ENCODE measurements around the gene ERH. TPM values are rescaled to one million over a fixed set of nuclear protein-coding genes. Genes with fewer than 3 reads are reported as not detected.

The ERH gene
- total and polyA plus RNA-seq, 2 donors (not counting 3 experiments of a cell fraction or from before 2014, with no cell fraction given) = 157 to 263 TPM

- H3K27me3 ChIP-seq (ENCODE audit: control insufficient read depth in 2 of 2, insufficient read depth in 2 of 2, low read length in 2 of 2) = no peaks in the 10 kb centered on the region
- no peaks in the 10 kb centered on the region for H3K4me1 ChIP-seq (ENCODE audit: control insufficient read depth, extremely low read depth, insufficient read depth, low read length)
- H4K20me1 ChIP-seq (replicated peaks; ENCODE audit: control insufficient read depth, extremely low read depth, insufficient read depth, low read length) = peaks cover 19% of the 10 kb centered on the region
- ChIA-PET CTCF (no interaction called here), POLR2A (no interaction called here)
- H2AFZ ChIP-seq (ENCODE audit: low read depth, low read length) = no peak overlapping the region
- no peak for TF ChIP-seq FOS (IDR thresholded peaks at IDR 0.05; ENCODE audit: borderline replicate concordance, insufficient read depth, low read length)
- TF ChIP-seq POLR2A (IDR thresholded peaks at IDR 0.05; ENCODE audit: low read depth, low read length) = no peak
- TF ChIP-seq JUN (IDR thresholded peaks at IDR 0.05; ENCODE audit: borderline replicate concordance, insufficient read depth, insufficient read length, low read depth) = no peak
- no peak for TF ChIP-seq POLR2AphosphoS5 (IDR thresholded peaks at IDR 0.05; ENCODE audit: insufficient read depth, low read depth, low read length)
- no peak for TF ChIP-seq MYC (IDR thresholded peaks at IDR 0.05; ENCODE audit: low read depth, low read length)
- TF ChIP-seq CTCF (IDR thresholded peaks at IDR 0.05; ENCODE audit: extremely low read depth in 1 of 2, insufficient read depth in 1 of 2, low read depth in 1 of 2, low read length in 2 of 2) = no peak
- no peak for TF ChIP-seq MAX (IDR thresholded peaks at IDR 0.05; ENCODE audit: insufficient read depth, insufficient read length)
- TF ChIP-seq GATA2 (IDR thresholded peaks at IDR 0.05; ENCODE audit: insufficient read depth, insufficient read length, low read depth, low read length) = no peak
- no peak for TF ChIP-seq EZH2 (IDR thresholded peaks at IDR 0.05; ENCODE audit: borderline replicate concordance, low read depth, low read length, severe bottlenecking)
- no TSS peak for BruUV-seq (replicated peaks)
- H3K4me3 ChIP-seq (replicated peaks in 1 of 3; ENCODE audit: insufficient read depth in 1 of 3, low read depth in 1 of 3, low read length in 3 of 3) = no peak overlapping the region
- H3K27ac ChIP-seq (ENCODE audit: insufficient read depth, low read depth, low read length) = no peak overlapping the region
- dilution Hi-C loops (cut with MboI; ENCODE audit: extremely low pct_ligation_motif_present, low sequenced_read_pairs) = no loop called here
- peak; percentile 55 for FAIRE-seq
- no peak for DNase-seq (ENCODE audit: low read depth, low spot score)
- H3K4me2 ChIP-seq (ENCODE audit: insufficient read depth, low read length) = no peak overlapping the region
- no peak overlapping the region for H3K9ac ChIP-seq (replicated peaks; ENCODE audit: extremely low read depth, insufficient read depth, low read length)
- peaks cover 91% of the 10 kb centered on the region for H3K79me2 ChIP-seq (ENCODE audit: control insufficient read depth, insufficient read depth, low read length)
- H3K9me1 ChIP-seq (replicated peaks; ENCODE audit: control insufficient read depth, extremely low read depth, insufficient read depth, low read length) = no peaks in the 10 kb centered on the region
- intact Hi-C loops (cut with micrococcal nuclease) = no loop called here
- H3K36me3 ChIP-seq (ENCODE audit: control insufficient read depth in 2 of 2, extremely low read depth in 1 of 2, insufficient read depth in 2 of 2, low read length in 2 of 2) = peaks cover 16 to 42% of the 10 kb centered on the region in 2 experiments
- H3K9me3 ChIP-seq (replicated peaks; ENCODE audit: control insufficient read depth, insufficient read depth, low read length) = no peaks in the 10 kb centered on the region
Measured at GRCh38 chr14:69387311-69387710, 10.8 kb downstream of the ERH start.
